ENCODE measurements around the gene PDE4C.

Gene PDE4C

DNA sequence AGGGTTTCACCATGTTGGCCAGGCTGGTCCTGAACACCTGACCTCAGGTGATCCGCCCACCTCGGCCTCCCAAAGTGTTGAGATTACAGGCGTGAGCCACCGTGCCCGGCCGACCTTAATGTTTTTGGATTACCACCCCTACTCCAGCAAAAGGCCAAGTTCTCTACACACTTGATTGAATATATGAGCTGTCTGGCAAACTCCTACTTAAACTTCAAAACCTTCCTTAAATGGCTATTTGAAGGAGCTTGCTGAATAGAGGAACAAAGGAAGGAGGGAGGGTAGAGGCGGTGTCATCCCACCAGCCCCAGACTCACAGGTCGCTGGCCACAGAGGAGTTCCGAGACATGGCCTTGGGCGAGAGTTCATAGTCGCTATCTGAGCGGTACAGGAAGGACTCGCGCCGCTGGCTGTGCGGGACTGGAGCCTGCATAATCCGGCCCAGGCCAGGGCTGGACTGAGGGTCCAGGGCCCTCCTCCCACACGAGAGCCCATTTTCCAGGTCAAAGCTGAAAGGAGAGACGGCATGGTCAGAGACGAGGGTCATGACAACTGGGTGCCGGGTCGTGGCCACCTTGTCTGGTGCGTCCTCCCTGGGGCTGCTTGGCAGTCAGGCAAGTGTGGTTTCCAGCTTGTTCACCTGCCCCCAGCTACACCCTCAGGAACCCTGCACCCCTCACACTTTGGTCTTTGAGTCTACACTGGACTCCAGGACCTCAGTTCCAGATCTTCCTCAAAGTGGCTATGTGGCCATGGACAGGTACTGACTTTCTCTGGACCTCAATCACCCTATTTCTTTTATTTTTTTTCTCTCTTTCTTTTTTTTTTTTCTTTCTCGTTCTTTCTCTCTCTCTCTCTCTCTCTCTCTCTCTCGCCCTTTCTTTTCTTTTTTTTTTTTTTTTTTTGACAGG lies 4.2 kb downstream of the PDE4C start:
- no peak overlapping the region for H3K27ac ChIP-seq (ENCODE audit: extremely low read depth, low read depth, low read length)
- POLR2A ChIA-PET = no interaction called here
- CTCF ChIA-PET = interaction anchor here (0.9 to 4.1 kb wide), 6 partner anchors 14 to 106 kb away, joined by 3 to 16 read pairs (median 4); no protein-coding TSS in a partner anchor
- no peak for TF ChIP-seq ZNF112 (tag by site-specific recombination; IDR thresholded peaks at IDR 0.05)
- no peak for TF ChIP-seq ZNF354C (tag by site-specific recombination; IDR thresholded peaks at IDR 0.05; ENCODE audit: borderline replicate concordance, low read depth)
- TF ChIP-seq, protein P1, sequence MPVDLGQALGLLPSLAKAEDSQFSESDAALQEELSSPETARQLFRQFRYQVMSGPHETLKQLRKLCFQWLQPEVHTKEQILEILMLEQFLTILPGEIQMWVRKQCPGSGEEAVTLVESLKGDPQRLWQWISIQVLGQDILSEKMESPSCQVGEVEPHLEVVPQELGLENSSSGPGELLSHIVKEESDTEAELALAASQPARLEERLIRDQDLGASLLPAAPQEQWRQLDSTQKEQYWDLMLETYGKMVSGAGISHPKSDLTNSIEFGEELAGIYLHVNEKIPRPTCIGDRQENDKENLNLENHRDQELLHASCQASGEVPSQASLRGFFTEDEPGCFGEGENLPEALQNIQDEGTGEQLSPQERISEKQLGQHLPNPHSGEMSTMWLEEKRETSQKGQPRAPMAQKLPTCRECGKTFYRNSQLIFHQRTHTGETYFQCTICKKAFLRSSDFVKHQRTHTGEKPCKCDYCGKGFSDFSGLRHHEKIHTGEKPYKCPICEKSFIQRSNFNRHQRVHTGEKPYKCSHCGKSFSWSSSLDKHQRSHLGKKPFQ (tag by site-specific recombination; IDR thresholded peaks at IDR 0.05) = no peak
- TF ChIP-seq SCRT1 (tag by site-specific recombination; IDR thresholded peaks at IDR 0.05; ENCODE audit: borderline replicate concordance) = no peak
- TF ChIP-seq ZNF596 (tag by site-specific recombination; IDR thresholded peaks at IDR 0.05) = peak; percentile 61
- TF ChIP-seq, protein P2, sequence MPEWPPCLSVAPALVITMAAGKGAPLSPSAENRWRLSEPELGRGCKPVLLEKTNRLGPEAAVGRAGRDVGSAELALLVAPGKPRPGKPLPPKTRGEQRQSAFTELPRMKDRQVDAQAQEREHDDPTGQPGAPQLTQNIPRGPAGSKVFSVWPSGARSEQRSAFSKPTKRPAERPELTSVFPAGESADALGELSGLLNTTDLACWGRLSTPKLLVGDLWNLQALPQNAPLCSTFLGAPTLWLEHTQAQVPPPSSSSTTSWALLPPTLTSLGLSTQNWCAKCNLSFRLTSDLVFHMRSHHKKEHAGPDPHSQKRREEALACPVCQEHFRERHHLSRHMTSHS (tag by site-specific recombination; IDR thresholded peaks at IDR 0.05) = no peak
- peak; percentile 93 for TF ChIP-seq ZFP3 (tag by site-specific recombination; IDR thresholded peaks at IDR 0.05; ENCODE audit: low read depth)
- H3K4me3 ChIP-seq (ENCODE audit: low read depth, low read length) = no peak overlapping the region
- H3K9me3 ChIP-seq (ENCODE audit: control insufficient read depth, insufficient read depth, low read depth, low read length) = no peaks in the 10 kb centered on the region
- no peaks in the 10 kb centered on the region; the same call in 1 of the 2 replicates for H3K4me1 ChIP-seq (ENCODE audit: control insufficient read depth, insufficient read depth, low read length)
- no peaks in the 10 kb centered on the region for H3K36me3 ChIP-seq (ENCODE audit: control insufficient read depth in 2 of 2, insufficient read depth in 1 of 2, low read length in 2 of 2)

DNA sequence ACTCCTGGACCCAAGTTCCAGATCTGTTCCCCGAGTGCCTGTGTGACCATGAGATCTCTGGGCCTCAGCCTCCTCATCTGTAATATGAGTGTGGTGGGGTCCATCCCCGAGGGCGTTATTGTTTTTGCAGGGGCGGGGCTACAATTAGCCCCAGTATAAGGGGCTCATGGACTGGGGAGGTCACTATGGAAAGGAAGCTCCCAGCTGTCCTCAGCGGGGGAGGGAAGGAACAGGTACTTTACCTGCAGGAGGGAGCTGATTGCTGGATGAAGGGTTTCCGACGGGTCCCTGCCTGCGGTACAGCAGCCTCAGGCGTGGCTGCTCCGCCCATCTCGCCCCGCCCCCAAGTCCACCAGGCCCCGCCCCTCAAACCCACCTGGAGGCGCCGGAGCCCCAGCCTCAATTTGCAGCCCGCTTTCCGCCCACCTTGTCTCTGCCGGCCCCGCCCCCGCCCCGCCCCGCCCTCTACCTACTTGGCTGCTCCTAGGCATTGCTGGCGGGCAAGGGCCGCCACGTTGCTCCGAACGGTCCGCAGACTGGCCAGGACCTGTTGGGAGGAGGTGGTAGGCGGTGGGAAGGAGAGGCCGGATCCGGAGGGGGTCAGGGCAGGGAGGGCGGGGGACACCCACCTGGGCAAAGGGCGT lies 5.5 kb downstream of the PDE4C start:
- Histone ChIP-seq H3K9me3 (ENCODE audit: control insufficient read depth, insufficient read depth, low read depth, low read length) (no peaks in the 10 kb centered on the region), H3K36me3 (ENCODE audit: control insufficient read depth in 2 of 2, insufficient read depth in 1 of 2, low read length in 2 of 2) (no peaks in the 10 kb centered on the region), H3K4me3 (ENCODE audit: low read depth, low read length) (no peak overlapping the region), H3K4me1 (ENCODE audit: control insufficient read depth, insufficient read depth, low read length) (no peaks in the 10 kb centered on the region; the same call in 1 of the 2 replicates), H3K27ac (ENCODE audit: extremely low read depth, low read depth, low read length) (no peak overlapping the region)
- ChIA-PET CTCF (interaction anchor here (0.6 to 4.1 kb wide), 5 partner anchors 13 to 36 kb away, joined by 3 to 16 read pairs (median 5); no protein-coding TSS in a partner anchor), POLR2A (interaction anchor here (0.5 to 1.5 kb wide), 2 partner anchors 61 to 271 kb away, joined by 3 to 7 read pairs; partner anchors contain the start of gene JUND)
- TF ChIP-seq ZNF24 (tag by site-specific recombination; IDR thresholded peaks at IDR 0.05) = no peak
- TF ChIP-seq ZFP3 (tag by site-specific recombination; IDR thresholded peaks at IDR 0.05; ENCODE audit: low read depth) = no peak
- TF ChIP-seq HOXC10 (CRISPR knock-in tag; IDR thresholded peaks at IDR 0.05) = no peak
- no peak for TF ChIP-seq ZNF629 (tag by site-specific recombination; IDR thresholded peaks at IDR 0.05)
- TF ChIP-seq, protein P3, sequence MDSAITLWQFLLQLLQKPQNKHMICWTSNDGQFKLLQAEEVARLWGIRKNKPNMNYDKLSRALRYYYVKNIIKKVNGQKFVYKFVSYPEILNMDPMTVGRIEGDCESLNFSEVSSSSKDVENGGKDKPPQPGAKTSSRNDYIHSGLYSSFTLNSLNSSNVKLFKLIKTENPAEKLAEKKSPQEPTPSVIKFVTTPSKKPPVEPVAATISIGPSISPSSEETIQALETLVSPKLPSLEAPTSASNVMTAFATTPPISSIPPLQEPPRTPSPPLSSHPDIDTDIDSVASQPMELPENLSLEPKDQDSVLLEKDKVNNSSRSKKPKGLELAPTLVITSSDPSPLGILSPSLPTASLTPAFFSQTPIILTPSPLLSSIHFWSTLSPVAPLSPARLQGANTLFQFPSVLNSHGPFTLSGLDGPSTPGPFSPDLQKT (IDR thresholded peaks at IDR 0.05; ENCODE audit: borderline replicate concordance, low read depth, low read length) = no peak
- TF ChIP-seq, protein P1 (tag by site-specific recombination; IDR thresholded peaks at IDR 0.05) = no peak
- TF ChIP-seq SALL2 (tag by site-specific recombination; IDR thresholded peaks at IDR 0.05; ENCODE audit: borderline replicate concordance) = no peak
- TF ChIP-seq, protein P4, sequence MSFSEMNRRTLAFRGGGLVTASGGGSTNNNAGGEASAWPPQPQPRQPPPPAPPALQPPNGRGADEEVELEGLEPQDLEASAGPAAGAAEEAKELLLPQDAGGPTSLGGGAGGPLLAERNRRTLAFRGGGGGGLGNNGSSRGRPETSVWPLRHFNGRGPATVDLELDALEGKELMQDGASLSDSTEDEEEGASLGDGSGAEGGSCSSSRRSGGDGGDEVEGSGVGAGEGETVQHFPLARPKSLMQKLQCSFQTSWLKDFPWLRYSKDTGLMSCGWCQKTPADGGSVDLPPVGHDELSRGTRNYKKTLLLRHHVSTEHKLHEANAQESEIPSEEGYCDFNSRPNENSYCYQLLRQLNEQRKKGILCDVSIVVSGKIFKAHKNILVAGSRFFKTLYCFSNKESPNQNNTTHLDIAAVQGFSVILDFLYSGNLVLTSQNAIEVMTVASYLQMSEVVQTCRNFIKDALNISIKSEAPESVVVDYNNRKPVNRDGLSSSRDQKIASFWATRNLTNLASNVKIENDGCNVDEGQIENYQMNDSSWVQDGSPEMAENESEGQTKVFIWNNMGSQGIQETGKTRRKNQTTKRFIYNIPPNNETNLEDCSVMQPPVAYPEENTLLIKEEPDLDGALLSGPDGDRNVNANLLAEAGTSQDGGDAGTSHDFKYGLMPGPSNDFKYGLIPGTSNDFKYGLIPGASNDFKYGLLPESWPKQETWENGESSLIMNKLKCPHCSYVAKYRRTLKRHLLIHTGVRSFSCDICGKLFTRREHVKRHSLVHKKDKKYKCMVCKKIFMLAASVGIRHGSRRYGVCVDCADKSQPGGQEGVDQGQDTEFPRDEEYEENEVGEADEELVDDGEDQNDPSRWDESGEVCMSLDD (tag by site-specific recombination; IDR thresholded peaks at IDR 0.05) = no peak
- no peak for TF ChIP-seq ZNF302 (tag by site-specific recombination; IDR thresholded peaks at IDR 0.05; ENCODE audit: low read depth)
- TF ChIP-seq SCRT1 (tag by site-specific recombination; IDR thresholded peaks at IDR 0.05; ENCODE audit: borderline replicate concordance) = peak; percentile 66; the same call in 1 of the 2 replicates
- TF ChIP-seq, protein P5, sequence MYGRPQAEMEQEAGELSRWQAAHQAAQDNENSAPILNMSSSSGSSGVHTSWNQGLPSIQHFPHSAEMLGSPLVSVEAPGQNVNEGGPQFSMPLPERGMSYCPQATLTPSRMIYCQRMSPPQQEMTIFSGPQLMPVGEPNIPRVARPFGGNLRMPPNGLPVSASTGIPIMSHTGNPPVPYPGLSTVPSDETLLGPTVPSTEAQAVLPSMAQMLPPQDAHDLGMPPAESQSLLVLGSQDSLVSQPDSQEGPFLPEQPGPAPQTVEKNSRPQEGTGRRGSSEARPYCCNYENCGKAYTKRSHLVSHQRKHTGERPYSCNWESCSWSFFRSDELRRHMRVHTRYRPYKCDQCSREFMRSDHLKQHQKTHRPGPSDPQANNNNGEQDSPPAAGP (tag by site-specific recombination; IDR thresholded peaks at IDR 0.05) = no peak
- no peak for TF ChIP-seq YY2 (tag by site-specific recombination; IDR thresholded peaks at IDR 0.05)

All from HEK293 (cell line).